OCI-LY3 (cell line): ENCODE measurements around the gene CHDH.
A peak's percentile ranks its signal among the peaks of the same experiment; 100 is the strongest.

ENCODE experiments used
- H2AFZ ChIP-seq: fragments of 200-600, 300-600 bp; shearing (Covaris generic); 2 replicates; pipeline ENCODE4 v1.6.0; 2014; ENCODE audit warnings: antibody characterized with exemption, low read depth, low read length
- H3K27ac ChIP-seq: fragments of 200-600, 300-600 bp; sonication (generic); 2 replicates; pipeline ENCODE4 v1.5.1; 2014; ENCODE audit warnings: mild to moderate bottlenecking, low read length, moderate library complexity, mixed read lengths
- H3K27me3 ChIP-seq: fragments of 200-600, 300-600 bp; sonication (generic); 2 replicates; pipeline ENCODE4 v1.6.1; 2014; ENCODE audit warnings: low read depth, low read length, mixed read lengths
- H3K36me3 ChIP-seq: fragments of 200-600, 300-600 bp; sonication (generic); replicated peaks from 2 replicates; pipeline ENCODE3; 2014; ENCODE audit warnings: low read depth, low read length, mixed read lengths
- H3K4me1 ChIP-seq: fragments of 300-600, 200-600 bp; sonication (generic); 2 replicates; pipeline ENCODE4 v1.6.1; 2014; ENCODE audit warnings: low read length, mixed read lengths
- H3K4me2 ChIP-seq: fragments of 200-600, 300-600 bp; sonication (generic); 2 replicates; pipeline ENCODE4 v1.6.1; 2014; ENCODE audit warnings: low read length, mixed read lengths
- H3K4me3 ChIP-seq: fragments of 300-600, 200-600 bp; sonication (generic); 2 replicates; pipeline ENCODE4 v1.5.1; 2014; ENCODE audit warnings: antibody characterized with exemption, mild to moderate bottlenecking, low read length, moderate library complexity
- H3K79me2 ChIP-seq: fragments of 300-600, 200-600 bp; shearing (Covaris generic); 2 replicates; pipeline ENCODE4 v1.6.1; 2014; ENCODE audit warnings: mild to moderate bottlenecking, low read length, mixed read lengths
- H3K9ac ChIP-seq: fragments of 300-600, 200-600 bp; shearing (Covaris generic); 2 replicates; pipeline ENCODE4 v1.6.0; 2014; ENCODE audit warnings: mild to moderate bottlenecking, low read length, moderate library complexity
- H3K9me3 ChIP-seq: fragments of 200-600, 300-600 bp; shearing (Covaris generic); 2 replicates; pipeline ENCODE4 v1.6.1; 2014; ENCODE audit warnings: low read length, mixed read lengths; ENCODE audit not compliant: insufficient read depth
- H4K20me1 ChIP-seq: fragments of 200-600, 300-600 bp; sonication (generic); 2 replicates; pipeline ENCODE4 v1.6.1; 2016; ENCODE audit warnings: low read length, mixed read lengths; ENCODE audit not compliant: insufficient read depth
- EZH2phosphoT487 ChIP-seq: fragments of 200-600 bp; shearing (Covaris generic); IDR thresholded peaks from 2 replicates; pipeline ENCODE4 v1.6.1; 2018; ENCODE audit warnings: antibody characterized with exemption, mixed run types, low read depth
- TF ChIP-seq, protein P1 (sequence below): fragments of 200-600, 300-600 bp; sonication (generic); IDR thresholded peaks from 2 replicates; pipeline ENCODE4 v1.5.1; 2014; ENCODE audit warnings: antibody characterized with exemption, low read length, low read depth

Gene CHDH

DNA sequence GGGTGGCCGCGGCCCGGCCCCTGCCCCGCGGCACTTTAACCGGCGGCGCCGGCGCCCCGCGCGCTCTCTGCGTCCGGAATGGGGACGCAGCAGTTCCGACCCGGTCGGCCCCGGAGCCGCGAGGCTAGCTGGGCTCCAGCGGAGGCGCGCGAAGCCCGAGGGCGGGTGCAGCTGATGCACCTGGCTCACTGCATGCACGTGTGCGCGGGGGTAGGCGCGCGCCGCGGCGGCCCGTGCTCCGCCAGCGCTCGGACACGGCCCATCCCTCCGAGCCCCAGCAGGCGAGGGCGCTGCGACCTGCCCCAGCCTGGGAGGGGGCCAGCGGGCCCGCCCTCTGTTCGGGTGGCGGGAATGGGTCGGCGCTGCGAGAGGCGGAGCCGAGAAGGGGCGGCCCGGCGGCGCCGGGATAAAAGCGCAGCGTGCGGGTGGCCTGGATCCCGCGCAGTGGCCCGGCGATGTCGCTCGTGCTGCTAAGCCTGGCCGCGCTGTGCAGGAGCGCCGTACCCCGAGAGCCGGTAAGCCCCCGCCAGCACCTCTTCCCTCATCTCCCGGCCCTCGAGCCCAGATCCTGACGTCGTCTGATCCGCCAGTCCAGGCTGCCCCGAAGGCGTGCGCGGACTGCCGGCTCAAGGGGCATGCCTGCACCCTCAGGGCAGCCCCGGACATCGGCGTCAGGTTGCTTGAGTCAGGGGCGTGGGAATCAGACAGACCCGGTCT lies at the start of gene CHDH, which contains the start of gene IL17RB:
CHDH (minus strand) TSS at position 286 of the 717 bp plus-strand sequence. CDS start 22,411 bp downstream, outside the sequence.
IL17RB (plus strand) TSS at position 435 of the 717 bp plus-strand sequence; CDS start at position 456, 21 bp downstream.
- Histone ChIP-seq H3K79me2 (no peaks in the 10 kb centered on the region), H3K9ac (peak within 1 kb of the TSS; percentile 86), H3K36me3 (no peaks in the 10 kb centered on the region), H3K27me3 (no peaks in the 10 kb centered on the region), H3K27ac (no peak within 1 kb of the TSS), H3K4me3 (peak within 1 kb of the TSS; percentile 88), H3K4me2 (peak within 1 kb of the TSS; percentile 87), H3K4me1 (peaks cover 36% of the 10 kb centered on the region), H2AFZ (peak within 1 kb of the TSS; percentile 83), H4K20me1 (no peaks in the 10 kb centered on the region), H3K9me3 (no peaks in the 10 kb centered on the region)
- TF ChIP-seq EZH2phosphoT487 = no peak
- TF ChIP-seq, protein P1, sequence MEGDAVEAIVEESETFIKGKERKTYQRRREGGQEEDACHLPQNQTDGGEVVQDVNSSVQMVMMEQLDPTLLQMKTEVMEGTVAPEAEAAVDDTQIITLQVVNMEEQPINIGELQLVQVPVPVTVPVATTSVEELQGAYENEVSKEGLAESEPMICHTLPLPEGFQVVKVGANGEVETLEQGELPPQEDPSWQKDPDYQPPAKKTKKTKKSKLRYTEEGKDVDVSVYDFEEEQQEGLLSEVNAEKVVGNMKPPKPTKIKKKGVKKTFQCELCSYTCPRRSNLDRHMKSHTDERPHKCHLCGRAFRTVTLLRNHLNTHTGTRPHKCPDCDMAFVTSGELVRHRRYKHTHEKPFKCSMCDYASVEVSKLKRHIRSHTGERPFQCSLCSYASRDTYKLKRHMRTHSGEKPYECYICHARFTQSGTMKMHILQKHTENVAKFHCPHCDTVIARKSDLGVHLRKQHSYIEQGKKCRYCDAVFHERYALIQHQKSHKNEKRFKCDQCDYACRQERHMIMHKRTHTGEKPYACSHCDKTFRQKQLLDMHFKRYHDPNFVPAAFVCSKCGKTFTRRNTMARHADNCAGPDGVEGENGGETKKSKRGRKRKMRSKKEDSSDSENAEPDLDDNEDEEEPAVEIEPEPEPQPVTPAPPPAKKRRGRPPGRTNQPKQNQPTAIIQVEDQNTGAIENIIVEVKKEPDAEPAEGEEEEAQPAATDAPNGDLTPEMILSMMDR = no peak

DNA sequence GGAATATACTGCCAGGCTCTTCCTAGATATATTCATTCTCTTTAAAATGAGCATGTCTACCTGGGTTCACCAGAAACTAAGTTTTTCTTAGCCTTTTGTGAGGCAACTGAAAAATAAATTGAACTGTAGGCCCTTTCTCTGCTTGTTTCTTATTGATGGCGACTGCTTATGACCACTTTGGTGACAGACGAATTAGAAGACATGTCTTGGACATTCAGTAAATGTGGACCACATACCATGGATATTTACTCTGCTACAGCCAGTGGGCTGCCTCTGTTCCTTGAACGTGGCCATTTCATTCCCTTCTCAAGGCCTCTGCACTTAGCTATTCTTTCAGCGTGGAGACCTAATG lies 46.0 kb upstream of the CHDH start:
- Histone ChIP-seq H4K20me1 (peaks cover 6% of the 10 kb centered on the region; the same call in 1 of the 2 replicates), H3K4me3 (peak overlapping the region; percentile 92), H3K27ac (peak overlapping the region; percentile 79), H3K79me2 (peaks cover 43% of the 10 kb centered on the region), H3K4me2 (peak overlapping the region; percentile 85), H2AFZ (peak overlapping the region; percentile 39; the same call in 1 of the 2 replicates), H3K9ac (peak overlapping the region; percentile 76), H3K4me1 (peaks cover 18% of the 10 kb centered on the region), H3K9me3 (no peaks in the 10 kb centered on the region), H3K36me3 (peaks cover 17% of the 10 kb centered on the region), H3K27me3 (no peaks in the 10 kb centered on the region; the same call in 1 of the 2 replicates)
- TF ChIP-seq, protein P1 = no peak
- TF ChIP-seq EZH2phosphoT487 = no peak

- peaks cover 6% of the 10 kb centered on the region; the same call in 1 of the 2 replicates for H4K20me1 ChIP-seq
- H3K4me2 ChIP-seq = peak within 1 kb of the TSS; percentile 93
- H3K27ac ChIP-seq = peak within 1 kb of the TSS; percentile 79
- H3K4me1 ChIP-seq = peaks cover 18% of the 10 kb centered on the region
- peaks cover 23% of the 10 kb centered on the region for H3K36me3 ChIP-seq
- peak within 1 kb of the TSS; percentile 92 for H3K4me3 ChIP-seq
- H3K9ac ChIP-seq = peak within 1 kb of the TSS; percentile 91
- H3K79me2 ChIP-seq = peaks cover 48% of the 10 kb centered on the region
- H3K27me3 ChIP-seq = no peaks in the 10 kb centered on the region
- TF ChIP-seq, protein P1 = no peak
- TF ChIP-seq EZH2phosphoT487 = no peak
- no peaks in the 10 kb centered on the region for H3K9me3 ChIP-seq
- H2AFZ ChIP-seq = peak within 1 kb of the TSS; percentile 39
Measured at GRCh38 chr3:53891497-53892285, 45.5 kb upstream of the CHDH start, which contains the start of gene SELENOK. Gene SELENOK (minus strand): TSS chr3:53891859.
